HepG2 (cell line): Measurements from ENCODE around the gene GALK2. TPM values are rescaled to one million over a fixed set of nuclear protein-coding genes. Genes with fewer than 3 reads are reported as not detected.

Experiments
- ATAC-seq: fragments of 200-7000 bp; cut with Tn5 transposase; 3 replicates; pipeline ENCODE4 v1.9.1; 2020; ENCODE audit warnings: mild to moderate bottlenecking, moderate library complexity
- BruUV-seq: library from RNA; stranded (reverse); fragments of 400-500 nt; replicated peaks from 2 replicates; lab custom pipeline; 2021; lab: Mats Ljungman, UMichigan
- CTCF ChIA-PET: fragments of 300-600 bp; formaldehyde crosslinking; extraction: SDS; loops from one replicate; lab custom pipeline; 2021; ENCODE audit warnings: low total read pairs, inconsistent platforms, low intra/inter-chr PET ratio; lab: Yijun Ruan, JAX
- POLR2A ChIA-PET: fragments of 350-600 bp; sonication (Branson Sonifier 250); formaldehyde crosslinking; loops from one replicate; lab custom pipeline; 2020; ENCODE audit warnings: antibody characterized with exemption, inconsistent platforms; lab: Yijun Ruan, JAX
- DNase-seq: peaks from one replicate; pipeline ENCODE4 v3.0.0-alpha.2; 2015; ENCODE audit warnings: low spot score
- FAIRE-seq: peaks from 3 replicates; lab custom pipeline; 2011; peaks lifted over from hg19 to GRCh38; lab: Jason Lieb, UNC
- H2AFZ ChIP-seq: one replicate; pipeline ENCODE4 v1.6.1; 2011; ENCODE audit warnings: low read length, inconsistent platforms
- H3K27ac ChIP-seq: fragments of 300-600 bp; 3 replicates; pipeline ENCODE4 v1.8.0; 2011; ENCODE audit warnings: mixed run types, mild to moderate bottlenecking, mixed read lengths, low read length, inconsistent platforms; ENCODE audit not compliant: insufficient read depth; ENCODE audit errors: extremely low read length
- H3K27me3 ChIP-seq, 2 experiments: fragments of 200-600 bp in 1 of 2; 2 replicates in 1 of 2; 3 replicates in 1 of 2; pipeline versions ENCODE4 v1.6.0 to v1.8.0; 2011; ENCODE audit warnings: low read length in 2 of 2, mild to moderate bottlenecking in 2 of 2, moderate library complexity in 2 of 2, inconsistent platforms in 1 of 2; ENCODE audit not compliant: insufficient read depth in 2 of 2, control insufficient read depth in 1 of 2
- H3K36me3 ChIP-seq, 2 experiments: fragments of 200-600 bp in 1 of 2; replicated peaks in 1 of 2; 2 replicates in 1 of 2; 3 replicates in 1 of 2; pipeline versions ENCODE4 v1.5.1 to v1.8.0; 2011; ENCODE audit warnings: low read length in 2 of 2, inconsistent platforms in 1 of 2; ENCODE audit not compliant: insufficient read depth in 2 of 2, control insufficient read depth in 1 of 2
- H3K4me1 ChIP-seq: 2 replicates; pipeline ENCODE4 v1.5.1; 2012; ENCODE audit warnings: low read length, inconsistent platforms; ENCODE audit not compliant: insufficient read depth
- H3K4me2 ChIP-seq: 2 replicates; pipeline ENCODE4 v1.6.0; 2011; ENCODE audit warnings: low read depth, low read length, inconsistent platforms
- H3K4me3 ChIP-seq, 3 experiments: fragments of 200-600 bp in 1 of 3; sonication (generic), shearing (Covaris generic) in 1 of 3; replicated peaks in 1 of 3; 2 replicates each; pipeline ENCODE4 v1.5.1; 2011 to 2016; ENCODE audit warnings: low read length in 3 of 3, inconsistent platforms in 2 of 3, low read depth in 2 of 3, mild to moderate bottlenecking in 2 of 3, control low read depth in 1 of 3, mixed read lengths in 1 of 3; ENCODE audit not compliant: insufficient read depth in 1 of 3
- H3K79me2 ChIP-seq: one replicate; pipeline ENCODE4 v1.6.1; 2011; ENCODE audit warnings: low read length, inconsistent platforms; ENCODE audit not compliant: insufficient read depth
- H3K9ac ChIP-seq: 2 replicates; pipeline ENCODE4 v1.6.0; 2011; ENCODE audit warnings: mild to moderate bottlenecking, low read depth, low read length, inconsistent platforms; ENCODE audit not compliant: insufficient read depth
- H3K9me3 ChIP-seq: 2 replicates; pipeline ENCODE4 v1.5.1; 2012; ENCODE audit warnings: mild to moderate bottlenecking, low read length
- H4K20me1 ChIP-seq: 2 replicates; pipeline ENCODE4 v1.6.0; 2011; ENCODE audit warnings: inconsistent platforms, mild to moderate bottlenecking, low read length, moderate library complexity; ENCODE audit not compliant: insufficient read depth
- AHR ChIP-seq: IDR thresholded peaks from 2 replicates; pipeline ENCODE4 v1.6.1; 2018; ENCODE audit warnings: missing genetic modification reagents, missing compliant biosample characterization
- ELF4 ChIP-seq: sonication (generic); formaldehyde crosslinking; IDR thresholded peaks from 2 replicates; pipeline ENCODE4 v1.5.0; 2020; ENCODE audit warnings: missing genetic modification reagents, mild to moderate bottlenecking, moderate library complexity, borderline replicate concordance
- HIVEP1 ChIP-seq: sonication (generic); formaldehyde crosslinking; IDR thresholded peaks from 2 replicates; pipeline ENCODE4 v1.4.0; 2020; ENCODE audit warnings: mild to moderate bottlenecking, missing genetic modification reagents
- WGBS: methylation state at CpG from one replicate; pipeline ENCODE4 v1.1.6; 2017; ENCODE audit warnings: low lambda C conversion rate; 5-methylcytosine and 5-hydroxymethylcytosine counted together
- in situ Hi-C: cut with HindIII; loops from 2 replicates; pipeline ENCODE4 v1.10.0; 2017; ENCODE audit warnings: low pct_unique_long_range_greater_than_20kb; ENCODE audit not compliant: extremely low pct_ligation_motif_present
- intact Hi-C: fragments of 100-400 bp; cut with micrococcal nuclease; formaldehyde crosslinking; loops from one replicate; pipeline ENCODE4 v1.10.0; 2022; ENCODE audit not compliant: unreplicated experiment
- polyA plus RNA-seq, 8 experiments: library from polyadenylated mRNA; depleted of rRNA in 3 of 8; stranded (reverse) in 7 of 8; unstranded in 1 of 8; fragments of >200 nt; fragmentation: Illumina TruSeq in 4 of 8; extraction: Trizol in 4 of 8; gene quantifications; 2 replicates each; pipeline versions ENCODE4 v1.2.1 to v1.2.3, GENCODE V29; 2011 to 2016; ENCODE audit warnings: low read depth in 4 of 8, missing spikeins in 1 of 8, mixed read lengths in 1 of 8; ENCODE audit not compliant: insufficient read depth in 1 of 8
- total RNA-seq, 5 experiments: library from RNA; depleted of rRNA; stranded (reverse); fragments of >200 nt; fragmentation: Illumina TruSeq; extraction: Trizol; gene quantifications; 2 replicates each; pipeline ENCODE4 v1.2.3, GENCODE V29; 2016; ENCODE audit warnings: low read depth in 1 of 5
- TF ChIP-seq, protein P1 (sequence below): sonication (generic); formaldehyde crosslinking; conservative IDR thresholded peaks from 2 replicates; pipeline ENCODE4 v1.8.1; 2023; ENCODE audit warnings: missing genetic modification reagents
- TF ChIP-seq, protein P2 (sequence below): sonication (generic); formaldehyde crosslinking; IDR thresholded peaks from 2 replicates; pipeline ENCODE4 v1.4.0; 2020; ENCODE audit warnings: missing genetic modification reagents, borderline replicate concordance

Gene GALK2
- total and polyA plus RNA-seq, 2 of the 13 experiments (the other 11 are each of a cell fraction or from before 2014, with no cell fraction given): 17.6 to 32.8 TPM

DNA sequence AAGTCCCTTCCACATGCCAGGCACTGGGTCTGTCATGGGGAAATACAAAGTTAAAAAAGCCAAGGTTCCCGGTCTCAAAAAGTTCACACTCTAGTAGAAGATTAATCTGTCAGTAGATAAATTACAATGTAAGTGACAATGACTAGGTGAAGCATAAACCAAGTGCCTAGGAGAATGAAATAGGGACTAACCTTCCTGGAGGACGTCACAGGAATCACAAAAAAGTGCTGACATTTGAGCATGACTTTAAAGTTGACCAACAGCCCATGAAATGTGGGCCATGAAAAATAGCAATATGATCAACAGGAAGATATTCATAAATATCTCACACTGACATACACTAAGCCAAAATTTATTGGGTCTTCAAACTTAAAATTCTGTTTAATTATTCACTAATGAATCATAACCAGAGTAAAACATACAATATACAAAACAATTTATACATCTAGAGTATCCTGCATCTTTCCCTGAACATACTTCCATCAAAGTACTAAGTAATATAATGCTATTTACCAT, 34.6 kb upstream of the GALK2 start:
- Histone ChIP-seq H3K4me3 (no peak overlapping the region), H3K9me3 (no peaks in the 10 kb centered on the region), H3K4me2 (no peak overlapping the region), H3K9ac (no peak overlapping the region), H3K27ac (no peak overlapping the region), H4K20me1 (no peaks in the 10 kb centered on the region), H3K79me2 (no peaks in the 10 kb centered on the region), H3K4me1 (no peaks in the 10 kb centered on the region), H2AFZ (no peak overlapping the region), H3K27me3 (no peaks in the 10 kb centered on the region), H3K36me3 (peaks cover 7 to 69% of the 10 kb centered on the region in 2 experiments; a peak in 3 of 5 replicates)
- ChIA-PET POLR2A (no interaction called here), CTCF (no interaction called here)
- FAIRE-seq (no peak), DNase-seq (no peak), ATAC-seq (no peak)
- 97% methylated on average over 2 of the region's 2 CpGs for whole genome bisulfite sequencing
- TF ChIP-seq ELF4 (CRISPR knock-in tag) (no peak), AHR (no peak), HIVEP1 (CRISPR knock-in tag) (no peak)
- TF ChIP-seq, protein P1, sequence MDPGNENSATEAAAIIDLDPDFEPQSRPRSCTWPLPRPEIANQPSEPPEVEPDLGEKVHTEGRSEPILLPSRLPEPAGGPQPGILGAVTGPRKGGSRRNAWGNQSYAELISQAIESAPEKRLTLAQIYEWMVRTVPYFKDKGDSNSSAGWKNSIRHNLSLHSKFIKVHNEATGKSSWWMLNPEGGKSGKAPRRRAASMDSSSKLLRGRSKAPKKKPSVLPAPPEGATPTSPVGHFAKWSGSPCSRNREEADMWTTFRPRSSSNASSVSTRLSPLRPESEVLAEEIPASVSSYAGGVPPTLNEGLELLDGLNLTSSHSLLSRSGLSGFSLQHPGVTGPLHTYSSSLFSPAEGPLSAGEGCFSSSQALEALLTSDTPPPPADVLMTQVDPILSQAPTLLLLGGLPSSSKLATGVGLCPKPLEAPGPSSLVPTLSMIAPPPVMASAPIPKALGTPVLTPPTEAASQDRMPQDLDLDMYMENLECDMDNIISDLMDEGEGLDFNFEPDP (CRISPR knock-in tag): no peak
- TF ChIP-seq, protein P2, sequence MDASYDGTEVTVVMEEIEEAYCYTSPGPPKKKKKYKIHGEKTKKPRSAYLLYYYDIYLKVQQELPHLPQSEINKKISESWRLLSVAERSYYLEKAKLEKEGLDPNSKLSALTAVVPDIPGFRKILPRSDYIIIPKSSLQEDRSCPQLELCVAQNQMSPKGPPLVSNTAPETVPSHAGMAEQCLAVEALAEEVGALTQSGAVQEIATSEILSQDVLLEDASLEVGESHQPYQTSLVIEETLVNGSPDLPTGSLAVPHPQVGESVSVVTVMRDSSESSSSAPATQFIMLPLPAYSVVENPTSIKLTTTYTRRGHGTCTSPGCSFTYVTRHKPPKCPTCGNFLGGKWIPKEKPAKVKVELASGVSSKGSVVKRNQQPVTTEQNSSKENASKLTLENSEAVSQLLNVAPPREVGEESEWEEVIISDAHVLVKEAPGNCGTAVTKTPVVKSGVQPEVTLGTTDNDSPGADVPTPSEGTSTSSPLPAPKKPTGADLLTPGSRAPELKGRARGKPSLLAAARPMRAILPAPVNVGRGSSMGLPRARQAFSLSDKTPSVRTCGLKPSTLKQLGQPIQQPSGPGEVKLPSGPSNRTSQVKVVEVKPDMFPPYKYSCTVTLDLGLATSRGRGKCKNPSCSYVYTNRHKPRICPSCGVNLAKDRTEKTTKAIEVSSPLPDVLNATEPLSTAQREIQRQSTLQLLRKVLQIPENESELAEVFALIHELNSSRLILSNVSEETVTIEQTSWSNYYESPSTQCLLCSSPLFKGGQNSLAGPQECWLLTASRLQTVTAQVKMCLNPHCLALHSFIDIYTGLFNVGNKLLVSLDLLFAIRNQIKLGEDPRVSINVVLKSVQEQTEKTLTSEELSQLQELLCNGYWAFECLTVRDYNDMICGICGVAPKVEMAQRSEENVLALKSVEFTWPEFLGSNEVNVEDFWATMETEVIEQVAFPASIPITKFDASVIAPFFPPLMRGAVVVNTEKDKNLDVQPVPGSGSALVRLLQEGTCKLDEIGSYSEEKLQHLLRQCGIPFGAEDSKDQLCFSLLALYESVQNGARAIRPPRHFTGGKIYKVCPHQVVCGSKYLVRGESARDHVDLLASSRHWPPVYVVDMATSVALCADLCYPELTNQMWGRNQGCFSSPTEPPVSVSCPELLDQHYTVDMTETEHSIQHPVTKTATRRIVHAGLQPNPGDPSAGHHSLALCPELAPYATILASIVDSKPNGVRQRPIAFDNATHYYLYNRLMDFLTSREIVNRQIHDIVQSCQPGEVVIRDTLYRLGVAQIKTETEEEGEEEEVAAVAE (CRISPR knock-in tag): no peak
- in situ Hi-C loops: no loop called here
- intact Hi-C loops: no loop called here
- BruUV-seq: no TSS peak
